Measurements from ENCODE around the gene GCHFR.

DNA sequence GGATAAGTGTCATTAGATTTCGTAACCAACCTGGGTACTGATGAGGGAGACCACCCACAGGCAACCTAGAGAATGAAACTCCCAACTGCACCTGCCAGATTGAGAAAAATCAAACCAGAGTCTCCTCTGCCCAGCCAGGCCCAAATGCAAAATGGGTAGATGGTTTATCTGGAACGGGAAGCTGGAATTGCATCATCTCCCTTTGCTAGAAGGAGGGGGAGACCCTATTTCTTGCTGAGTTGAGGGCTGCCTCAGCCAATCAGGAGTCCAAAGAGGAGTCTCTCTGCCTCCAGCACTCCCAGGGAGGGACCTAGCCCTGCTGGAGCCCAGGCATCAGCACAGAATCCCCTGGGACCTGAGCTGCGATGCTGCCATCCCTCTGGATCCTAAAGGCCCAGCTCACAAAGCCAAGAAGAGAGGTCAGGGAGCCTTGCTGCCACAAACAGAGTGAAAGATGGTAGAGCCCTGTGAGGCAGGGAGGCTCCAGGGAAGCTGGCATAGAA, 16.9 kb upstream of the GCHFR start:
- TF ChIP-seq, protein P1, sequence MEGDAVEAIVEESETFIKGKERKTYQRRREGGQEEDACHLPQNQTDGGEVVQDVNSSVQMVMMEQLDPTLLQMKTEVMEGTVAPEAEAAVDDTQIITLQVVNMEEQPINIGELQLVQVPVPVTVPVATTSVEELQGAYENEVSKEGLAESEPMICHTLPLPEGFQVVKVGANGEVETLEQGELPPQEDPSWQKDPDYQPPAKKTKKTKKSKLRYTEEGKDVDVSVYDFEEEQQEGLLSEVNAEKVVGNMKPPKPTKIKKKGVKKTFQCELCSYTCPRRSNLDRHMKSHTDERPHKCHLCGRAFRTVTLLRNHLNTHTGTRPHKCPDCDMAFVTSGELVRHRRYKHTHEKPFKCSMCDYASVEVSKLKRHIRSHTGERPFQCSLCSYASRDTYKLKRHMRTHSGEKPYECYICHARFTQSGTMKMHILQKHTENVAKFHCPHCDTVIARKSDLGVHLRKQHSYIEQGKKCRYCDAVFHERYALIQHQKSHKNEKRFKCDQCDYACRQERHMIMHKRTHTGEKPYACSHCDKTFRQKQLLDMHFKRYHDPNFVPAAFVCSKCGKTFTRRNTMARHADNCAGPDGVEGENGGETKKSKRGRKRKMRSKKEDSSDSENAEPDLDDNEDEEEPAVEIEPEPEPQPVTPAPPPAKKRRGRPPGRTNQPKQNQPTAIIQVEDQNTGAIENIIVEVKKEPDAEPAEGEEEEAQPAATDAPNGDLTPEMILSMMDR (IDR thresholded peaks at IDR 0.05; ENCODE audit: insufficient read depth, low read length), result no peak
- no peak for TF ChIP-seq GABPA (IDR thresholded peaks at IDR 0.05; ENCODE audit: low read depth)

Data from HL-60 (cell line).